Subcutaneous abdominal adipose tissue (tissue), 5 donors: Measurements from ENCODE around the gene MAGI3.

Experiments used
- H3K27ac ChIP-seq: one replicate; pipeline ENCODE4 v1.7.0; 2013; ENCODE audit warnings: low read depth, mild to moderate bottlenecking, inconsistent platforms, low read length, moderate library complexity
- H3K27me3 ChIP-seq, 5 donors: one replicate each; pipeline ENCODE4 v1.7.0; 2013; ENCODE audit warnings: low read length in 5 of 5, inconsistent platforms in 1 of 5; ENCODE audit not compliant: control insufficient read depth in 5 of 5, insufficient read depth in 4 of 5
- H3K36me3 ChIP-seq, 5 donors: one replicate each; pipeline ENCODE4 v1.7.0; 2013; ENCODE audit warnings: low read length in 5 of 5; ENCODE audit not compliant: control insufficient read depth in 5 of 5, insufficient read depth in 5 of 5
- H3K4me1 ChIP-seq, 5 donors: one replicate each; pipeline ENCODE4 v1.7.0; 2013; ENCODE audit warnings: low read length in 5 of 5, mild to moderate bottlenecking in 3 of 5, moderate library complexity in 1 of 5; ENCODE audit not compliant: control insufficient read depth in 5 of 5, insufficient read depth in 5 of 5
- H3K4me3 ChIP-seq, 5 donors: one replicate each; pipeline ENCODE4 v1.7.0; 2013; ENCODE audit warnings: low read length in 5 of 5, low read depth in 1 of 5
- H3K9ac ChIP-seq, 5 donors: one replicate each; pipeline ENCODE4 v1.7.0; 2013; ENCODE audit warnings: low read length in 5 of 5, mild to moderate bottlenecking in 4 of 5, moderate library complexity in 3 of 5
- H3K9me3 ChIP-seq, 5 donors: one replicate each; pipeline ENCODE4 v1.7.0; 2013; ENCODE audit warnings: low read length in 5 of 5; ENCODE audit not compliant: control insufficient read depth in 5 of 5
- donor health status: healthy.
- donor health status: healthy.
- donor health status: healthy.
- donor health status: healthy.
- donor health status: healthy.

The MAGI3 gene

GRCh38 chr1:113437554-113438341, 47.4 kb downstream of the MAGI3 start:
- H3K4me1 ChIP-seq: peaks cover 0 to 7% (median 0%) of the 10 kb centered on the region in 5 donors
- H3K4me3 ChIP-seq: no peak overlapping the region
- H3K9ac ChIP-seq: no peak overlapping the region
- no peaks in the 10 kb centered on the region for H3K36me3 ChIP-seq
- H3K9me3 ChIP-seq: no peaks in the 10 kb centered on the region
- H3K27ac ChIP-seq: no peak overlapping the region
- H3K27me3 ChIP-seq: no peaks in the 10 kb centered on the region

GRCh38 chr1:113438505-113439276, 48.4 kb downstream of the MAGI3 start:
- H3K36me3 ChIP-seq: no peaks in the 10 kb centered on the region
- no peak overlapping the region for H3K9ac ChIP-seq
- H3K27me3 ChIP-seq: no peaks in the 10 kb centered on the region
- peaks cover 0 to 7% (median 0%) of the 10 kb centered on the region in 5 donors for H3K4me1 ChIP-seq
- no peak overlapping the region for H3K4me3 ChIP-seq
- no peak overlapping the region for H3K27ac ChIP-seq
- no peaks in the 10 kb centered on the region for H3K9me3 ChIP-seq

GRCh38 chr1:113439277-113439670, 49.0 kb downstream of the MAGI3 start:
- Histone ChIP-seq H3K27ac (no peak overlapping the region), H3K9me3 (peaks cover 0 to 5% (median 0%) of the 10 kb centered on the region in 5 donors), H3K9ac (no peak overlapping the region), H3K4me3 (no peak overlapping the region), H3K36me3 (no peaks in the 10 kb centered on the region), H3K27me3 (no peaks in the 10 kb centered on the region), H3K4me1 (peaks cover 0 to 7% (median 0%) of the 10 kb centered on the region in 5 donors)

- Histone ChIP-seq H3K27me3 (no peaks in the 10 kb centered on the region), H3K4me3 (no peak overlapping the region), H3K9ac (no peak overlapping the region), H3K27ac (no peak overlapping the region), H3K4me1 (peaks cover 0 to 7% (median 0%) of the 10 kb centered on the region in 5 donors), H3K36me3 (no peaks in the 10 kb centered on the region), H3K9me3 (peaks cover 0 to 7% (median 0%) of the 10 kb centered on the region in 5 donors)
Measured at GRCh38 chr1:113442131-113442530, 51.8 kb downstream of the MAGI3 start.

- Histone ChIP-seq H3K27ac (no peak overlapping the region), H3K9me3 (peaks cover 0 to 7% (median 0%) of the 10 kb centered on the region in 5 donors), H3K4me3 (no peak overlapping the region), H3K27me3 (no peaks in the 10 kb centered on the region), H3K36me3 (no peaks in the 10 kb centered on the region), H3K9ac (no peak overlapping the region), H3K4me1 (no peaks in the 10 kb centered on the region)
Measured at GRCh38 chr1:113444857-113445256, 54.5 kb downstream of the MAGI3 start.

GRCh38 chr1:113451710-113452109, 61.4 kb downstream of the MAGI3 start:
- H3K36me3 ChIP-seq: no peaks in the 10 kb centered on the region
- H3K4me1 ChIP-seq: peaks cover 0 to 22% (median 7%) of the 10 kb centered on the region in 5 donors
- H3K27me3 ChIP-seq: no peaks in the 10 kb centered on the region
- no peak overlapping the region for H3K4me3 ChIP-seq
- peak overlapping the region in 1 of 5 donors; percentile 16 for H3K9ac ChIP-seq
- H3K9me3 ChIP-seq: no peaks in the 10 kb centered on the region
- H3K27ac ChIP-seq: no peak overlapping the region

GRCh38 chr1:113452921-113453770, 62.8 kb downstream of the MAGI3 start:
- Histone ChIP-seq H3K27ac (peak overlapping the region; percentile 7), H3K9ac (no peak overlapping the region), H3K27me3 (no peaks in the 10 kb centered on the region), H3K4me1 (peaks cover 0 to 28% (median 7%) of the 10 kb centered on the region in 5 donors), H3K36me3 (no peaks in the 10 kb centered on the region), H3K4me3 (no peak overlapping the region), H3K9me3 (no peaks in the 10 kb centered on the region)

GRCh38 chr1:113453771-113454083, 63.4 kb downstream of the MAGI3 start:
- H3K27ac ChIP-seq: peak overlapping the region; percentile 7
- peaks cover 0 to 28% (median 7%) of the 10 kb centered on the region in 5 donors for H3K4me1 ChIP-seq
- no peaks in the 10 kb centered on the region for H3K9me3 ChIP-seq
- no peaks in the 10 kb centered on the region for H3K27me3 ChIP-seq
- peak overlapping the region in 1 of 5 donors; percentile 30 for H3K9ac ChIP-seq
- no peak overlapping the region for H3K4me3 ChIP-seq
- no peaks in the 10 kb centered on the region for H3K36me3 ChIP-seq

- H3K9ac ChIP-seq: no peak overlapping the region
- no peaks in the 10 kb centered on the region for H3K27me3 ChIP-seq
- peaks cover 0 to 28% (median 7%) of the 10 kb centered on the region in 5 donors for H3K4me1 ChIP-seq
- no peaks in the 10 kb centered on the region for H3K9me3 ChIP-seq
- no peak overlapping the region for H3K27ac ChIP-seq
- no peak overlapping the region for H3K4me3 ChIP-seq
- H3K36me3 ChIP-seq: no peaks in the 10 kb centered on the region
Measured at GRCh38 chr1:113455374-113455773, 65.1 kb downstream of the MAGI3 start.
